ENCODE data around the gene SLC29A1. TPM values are rescaled to one million over a fixed set of nuclear protein-coding genes. Genes with fewer than 3 reads are reported as not detected.

The SLC29A1 gene
- total and polyA plus RNA-seq, 2 of the 8 experiments (the other 6 are each of a cell fraction or from before 2014, with no cell fraction given), result 187 to 558 TPM

DNA sequence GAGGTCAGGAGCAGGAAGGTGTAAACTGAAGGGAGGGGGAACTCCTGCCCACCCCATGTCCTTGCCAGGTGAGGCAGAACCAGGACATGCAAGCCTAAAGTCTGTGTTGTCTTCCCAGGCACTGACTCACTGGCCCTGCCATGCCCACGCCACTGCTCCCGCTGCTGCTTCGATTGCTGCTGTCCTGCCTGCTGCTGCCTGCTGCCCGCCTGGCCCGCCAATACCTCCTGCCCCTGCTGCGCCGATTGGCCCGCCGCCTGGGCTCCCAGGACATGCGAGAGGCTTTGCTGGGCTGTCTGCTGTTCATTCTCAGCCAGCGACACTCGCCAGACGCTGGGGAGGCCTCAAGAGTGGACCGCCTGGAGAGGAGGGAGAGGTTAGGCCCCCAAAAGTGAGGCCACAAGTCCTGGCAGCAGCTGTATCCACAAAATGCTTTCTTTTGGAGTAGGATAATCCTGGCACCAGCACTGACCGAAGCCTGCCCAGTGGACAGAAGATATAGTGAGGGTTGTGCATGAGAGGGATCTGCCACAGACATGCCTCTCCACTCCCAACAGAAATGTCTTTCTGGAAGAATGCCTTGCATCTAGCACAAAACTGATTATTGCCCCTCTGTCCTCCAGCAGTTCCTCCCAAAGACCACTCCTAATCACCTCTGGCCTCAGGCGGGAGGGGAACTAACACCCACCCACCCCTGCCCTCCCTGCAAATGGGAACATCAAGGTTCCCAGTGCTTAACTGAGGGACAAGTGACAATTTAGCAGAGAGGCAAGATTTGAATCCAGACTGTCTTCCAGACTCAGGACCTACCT is 5.9 kb upstream of the SLC29A1 start (continued):
- TF ChIP-seq, protein P1, sequence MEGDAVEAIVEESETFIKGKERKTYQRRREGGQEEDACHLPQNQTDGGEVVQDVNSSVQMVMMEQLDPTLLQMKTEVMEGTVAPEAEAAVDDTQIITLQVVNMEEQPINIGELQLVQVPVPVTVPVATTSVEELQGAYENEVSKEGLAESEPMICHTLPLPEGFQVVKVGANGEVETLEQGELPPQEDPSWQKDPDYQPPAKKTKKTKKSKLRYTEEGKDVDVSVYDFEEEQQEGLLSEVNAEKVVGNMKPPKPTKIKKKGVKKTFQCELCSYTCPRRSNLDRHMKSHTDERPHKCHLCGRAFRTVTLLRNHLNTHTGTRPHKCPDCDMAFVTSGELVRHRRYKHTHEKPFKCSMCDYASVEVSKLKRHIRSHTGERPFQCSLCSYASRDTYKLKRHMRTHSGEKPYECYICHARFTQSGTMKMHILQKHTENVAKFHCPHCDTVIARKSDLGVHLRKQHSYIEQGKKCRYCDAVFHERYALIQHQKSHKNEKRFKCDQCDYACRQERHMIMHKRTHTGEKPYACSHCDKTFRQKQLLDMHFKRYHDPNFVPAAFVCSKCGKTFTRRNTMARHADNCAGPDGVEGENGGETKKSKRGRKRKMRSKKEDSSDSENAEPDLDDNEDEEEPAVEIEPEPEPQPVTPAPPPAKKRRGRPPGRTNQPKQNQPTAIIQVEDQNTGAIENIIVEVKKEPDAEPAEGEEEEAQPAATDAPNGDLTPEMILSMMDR (IDR thresholded peaks at IDR 0.05; ENCODE audit: control extremely low read depth in 1 of 3, insufficient read depth in 1 of 3, low read depth in 1 of 3, low read length in 3 of 3), result no peak
- TF ChIP-seq SIN3A (conservative IDR thresholded peaks at IDR 0.05 in 1 of 2, IDR thresholded peaks at IDR 0.05 in 1 of 2; ENCODE audit: low read depth in 1 of 2, low read length in 2 of 2) (no peak), BRCA1 (IDR thresholded peaks at IDR 0.05; ENCODE audit: low read depth, low read length) (no peak), TAF1 (IDR thresholded peaks at IDR 0.05; ENCODE audit: low read depth, low read length) (no peak), RNF2 (IDR thresholded peaks at IDR 0.05; ENCODE audit: borderline replicate concordance, low read depth, low read length, missing control alignments, poor library complexity, severe bottlenecking) (no peak)
- TF ChIP-seq, protein P2, sequence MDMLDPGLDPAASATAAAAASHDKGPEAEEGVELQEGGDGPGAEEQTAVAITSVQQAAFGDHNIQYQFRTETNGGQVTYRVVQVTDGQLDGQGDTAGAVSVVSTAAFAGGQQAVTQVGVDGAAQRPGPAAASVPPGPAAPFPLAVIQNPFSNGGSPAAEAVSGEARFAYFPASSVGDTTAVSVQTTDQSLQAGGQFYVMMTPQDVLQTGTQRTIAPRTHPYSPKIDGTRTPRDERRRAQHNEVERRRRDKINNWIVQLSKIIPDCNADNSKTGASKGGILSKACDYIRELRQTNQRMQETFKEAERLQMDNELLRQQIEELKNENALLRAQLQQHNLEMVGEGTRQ (IDR thresholded peaks at IDR 0.05; ENCODE audit: low read length), result no peak
- TF ChIP-seq, protein P3, sequence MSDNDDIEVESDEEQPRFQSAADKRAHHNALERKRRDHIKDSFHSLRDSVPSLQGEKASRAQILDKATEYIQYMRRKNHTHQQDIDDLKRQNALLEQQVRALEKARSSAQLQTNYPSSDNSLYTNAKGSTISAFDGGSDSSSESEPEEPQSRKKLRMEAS (IDR thresholded peaks at IDR 0.05), result peak; percentile 92
